ENCODE results near the gene PIGN.

The PIGN gene

GRCh38 chr18:62122330-62122729 lies 64.5 kb downstream of the PIGN start:
- TF ChIP-seq CTCF (IDR thresholded peaks at IDR 0.05; ENCODE audit: insufficient read depth, low read depth, low read length, missing control alignments) = no peak
- DNase-seq (ENCODE audit: low read depth) = no peak
- H3K4me3 ChIP-seq (ENCODE audit: low read length) = no peak overlapping the region

- no peak for DNase-seq (ENCODE audit: low read depth)
- H3K4me3 ChIP-seq (ENCODE audit: low read length) = no peak overlapping the region
- no peak for TF ChIP-seq CTCF (IDR thresholded peaks at IDR 0.05; ENCODE audit: insufficient read depth, low read depth, low read length, missing control alignments)
Observed at GRCh38 chr18:62119884-62120283, 67.0 kb downstream of the PIGN start.

- H3K4me3 ChIP-seq (ENCODE audit: low read length) = no peak overlapping the region
- no peak for TF ChIP-seq CTCF (IDR thresholded peaks at IDR 0.05; ENCODE audit: insufficient read depth, low read depth, low read length, missing control alignments)
- no peak for DNase-seq (ENCODE audit: low read depth)
Observed at GRCh38 chr18:62118328-62118727, 68.5 kb downstream of the PIGN start.

- TF ChIP-seq CTCF (IDR thresholded peaks at IDR 0.05; ENCODE audit: insufficient read depth, low read depth, low read length, missing control alignments) = no peak
- no peak for DNase-seq (ENCODE audit: low read depth)
- no peak overlapping the region for H3K4me3 ChIP-seq (ENCODE audit: low read length)
Observed at GRCh38 chr18:62109676-62110075, 77.2 kb downstream of the PIGN start.

- H3K4me3 ChIP-seq (ENCODE audit: low read length) = no peak overlapping the region
- no peak for TF ChIP-seq CTCF (IDR thresholded peaks at IDR 0.05; ENCODE audit: insufficient read depth, low read depth, low read length, missing control alignments)
- no peak for DNase-seq (ENCODE audit: low read depth)
Observed at GRCh38 chr18:62107881-62108280, 79.0 kb downstream of the PIGN start.

- no peak overlapping the region for H3K4me3 ChIP-seq (ENCODE audit: low read length)
- no peak for DNase-seq (ENCODE audit: low read depth)
- no peak for TF ChIP-seq CTCF (IDR thresholded peaks at IDR 0.05; ENCODE audit: insufficient read depth, low read depth, low read length, missing control alignments)
Observed at GRCh38 chr18:62106271-62106670, 80.6 kb downstream of the PIGN start.

- DNase-seq (ENCODE audit: low read depth) = no peak
- no peak overlapping the region for H3K4me3 ChIP-seq (ENCODE audit: low read length)
- no peak for TF ChIP-seq CTCF (IDR thresholded peaks at IDR 0.05; ENCODE audit: insufficient read depth, low read depth, low read length, missing control alignments)
Observed at GRCh38 chr18:62105376-62105775, 81.5 kb downstream of the PIGN start.
